GM12892 (cell line): Measurements from ENCODE around the gene ZNF320.

Source experiments
- POLR2A ChIP-seq: IDR thresholded peaks from 2 replicates; pipeline ENCODE4 v1.6.1; 2011; ENCODE audit warnings: low read depth, low read length, control low read depth
- POLR2AphosphoS5 ChIP-seq: IDR thresholded peaks from 2 replicates; pipeline ENCODE4 v1.6.1; 2011; ENCODE audit warnings: low read depth, low read length, control low read depth

- TF ChIP-seq POLR2A = no peak
- TF ChIP-seq POLR2AphosphoS5 = no peak
Measured at GRCh38 chr19:52943134-52943883, 45.9 kb upstream of the ZNF320 start.
